Measurements from ENCODE around the gene GRM4. TPM values are rescaled to one million over a fixed set of nuclear protein-coding genes. Genes with fewer than 3 reads are reported as not detected.

The GRM4 gene
- total and polyA plus RNA-seq, 10 of the 15 experiments (the other 5 are each of a cell fraction or from before 2014, with no cell fraction given): 0.01 to 0.31 (median 0.05) TPM; not detected in 2

- no peaks in the 10 kb centered on the region for H3K9me3 ChIP-seq (replicated peaks; ENCODE audit: control insufficient read depth, insufficient read depth, low read length)
- SMC1A ChIA-PET (ENCODE audit: uncharacterized antibody, unreplicated experiment): no interaction called here
- TF ChIP-seq PAX8 (IDR thresholded peaks at IDR 0.05): no peak
- TF ChIP-seq TCF7 (IDR thresholded peaks at IDR 0.05; ENCODE audit: borderline replicate concordance): no peak
- no peak for TF ChIP-seq HCFC1 (IDR thresholded peaks at IDR 0.05; ENCODE audit: low read length)
- TF ChIP-seq ZNF274 (IDR thresholded peaks at IDR 0.05; ENCODE audit: insufficient read depth, insufficient read length): no peak
- TF ChIP-seq RBBP5 (conservative IDR thresholded peaks at IDR 0.05): no peak
- no peak for TF ChIP-seq KDM1A (IDR thresholded peaks at IDR 0.05; ENCODE audit: borderline replicate concordance)
- no peak for TF ChIP-seq BRCA1 (IDR thresholded peaks at IDR 0.05; ENCODE audit: low read depth, low read length)
- no peak for TF ChIP-seq RB1 (IDR thresholded peaks at IDR 0.05; ENCODE audit: borderline replicate concordance)
- TF ChIP-seq KAT2A (conservative IDR thresholded peaks at IDR 0.05; ENCODE audit: control insufficient read depth, low read depth, low read length): no peak
- no peak for TF ChIP-seq ETV6 (conservative IDR thresholded peaks at IDR 0.05 in 1 of 2, IDR thresholded peaks at IDR 0.05 in 1 of 2; ENCODE audit: borderline replicate concordance in 1 of 2, low read depth in 1 of 2)
- TF ChIP-seq RAD51 (IDR thresholded peaks at IDR 0.05): no peak
- TF ChIP-seq ZNF622 (IDR thresholded peaks at IDR 0.05): no peak
- TF ChIP-seq, protein P1, sequence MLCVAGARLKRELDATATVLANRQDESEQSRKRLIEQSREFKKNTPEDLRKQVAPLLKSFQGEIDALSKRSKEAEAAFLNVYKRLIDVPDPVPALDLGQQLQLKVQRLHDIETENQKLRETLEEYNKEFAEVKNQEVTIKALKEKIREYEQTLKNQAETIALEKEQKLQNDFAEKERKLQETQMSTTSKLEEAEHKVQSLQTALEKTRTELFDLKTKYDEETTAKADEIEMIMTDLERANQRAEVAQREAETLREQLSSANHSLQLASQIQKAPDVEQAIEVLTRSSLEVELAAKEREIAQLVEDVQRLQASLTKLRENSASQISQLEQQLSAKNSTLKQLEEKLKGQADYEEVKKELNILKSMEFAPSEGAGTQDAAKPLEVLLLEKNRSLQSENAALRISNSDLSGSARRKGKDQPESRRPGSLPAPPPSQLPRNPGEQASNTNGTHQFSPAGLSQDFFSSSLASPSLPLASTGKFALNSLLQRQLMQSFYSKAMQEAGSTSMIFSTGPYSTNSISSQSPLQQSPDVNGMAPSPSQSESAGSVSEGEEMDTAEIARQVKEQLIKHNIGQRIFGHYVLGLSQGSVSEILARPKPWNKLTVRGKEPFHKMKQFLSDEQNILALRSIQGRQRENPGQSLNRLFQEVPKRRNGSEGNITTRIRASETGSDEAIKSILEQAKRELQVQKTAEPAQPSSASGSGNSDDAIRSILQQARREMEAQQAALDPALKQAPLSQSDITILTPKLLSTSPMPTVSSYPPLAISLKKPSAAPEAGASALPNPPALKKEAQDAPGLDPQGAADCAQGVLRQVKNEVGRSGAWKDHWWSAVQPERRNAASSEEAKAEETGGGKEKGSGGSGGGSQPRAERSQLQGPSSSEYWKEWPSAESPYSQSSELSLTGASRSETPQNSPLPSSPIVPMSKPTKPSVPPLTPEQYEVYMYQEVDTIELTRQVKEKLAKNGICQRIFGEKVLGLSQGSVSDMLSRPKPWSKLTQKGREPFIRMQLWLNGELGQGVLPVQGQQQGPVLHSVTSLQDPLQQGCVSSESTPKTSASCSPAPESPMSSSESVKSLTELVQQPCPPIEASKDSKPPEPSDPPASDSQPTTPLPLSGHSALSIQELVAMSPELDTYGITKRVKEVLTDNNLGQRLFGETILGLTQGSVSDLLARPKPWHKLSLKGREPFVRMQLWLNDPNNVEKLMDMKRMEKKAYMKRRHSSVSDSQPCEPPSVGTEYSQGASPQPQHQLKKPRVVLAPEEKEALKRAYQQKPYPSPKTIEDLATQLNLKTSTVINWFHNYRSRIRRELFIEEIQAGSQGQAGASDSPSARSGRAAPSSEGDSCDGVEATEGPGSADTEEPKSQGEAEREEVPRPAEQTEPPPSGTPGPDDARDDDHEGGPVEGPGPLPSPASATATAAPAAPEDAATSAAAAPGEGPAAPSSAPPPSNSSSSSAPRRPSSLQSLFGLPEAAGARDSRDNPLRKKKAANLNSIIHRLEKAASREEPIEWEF (IDR thresholded peaks at IDR 0.05; ENCODE audit: insufficient replicate concordance, low read depth, low read length): no peak
- TF ChIP-seq TARDBP (IDR thresholded peaks at IDR 0.05; ENCODE audit: borderline replicate concordance): no peak
- no peak for TF ChIP-seq JUND (IDR thresholded peaks at IDR 0.05; ENCODE audit: low read depth, low read length)
- no peak for TF ChIP-seq SP1 (IDR thresholded peaks at IDR 0.05; ENCODE audit: low read depth, low read length)
- TF ChIP-seq BACH1 (IDR thresholded peaks at IDR 0.05; ENCODE audit: borderline replicate concordance): no peak
- TF ChIP-seq CREM (IDR thresholded peaks at IDR 0.05; ENCODE audit: low read depth): no peak
- TF ChIP-seq, protein P2, sequence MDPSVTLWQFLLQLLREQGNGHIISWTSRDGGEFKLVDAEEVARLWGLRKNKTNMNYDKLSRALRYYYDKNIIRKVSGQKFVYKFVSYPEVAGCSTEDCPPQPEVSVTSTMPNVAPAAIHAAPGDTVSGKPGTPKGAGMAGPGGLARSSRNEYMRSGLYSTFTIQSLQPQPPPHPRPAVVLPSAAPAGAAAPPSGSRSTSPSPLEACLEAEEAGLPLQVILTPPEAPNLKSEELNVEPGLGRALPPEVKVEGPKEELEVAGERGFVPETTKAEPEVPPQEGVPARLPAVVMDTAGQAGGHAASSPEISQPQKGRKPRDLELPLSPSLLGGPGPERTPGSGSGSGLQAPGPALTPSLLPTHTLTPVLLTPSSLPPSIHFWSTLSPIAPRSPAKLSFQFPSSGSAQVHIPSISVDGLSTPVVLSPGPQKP (IDR thresholded peaks at IDR 0.05; ENCODE audit: low read depth, low read length): no peak
- TF ChIP-seq RELA (IDR thresholded peaks at IDR 0.05; ENCODE audit: borderline replicate concordance, partially characterized antibody): no peak
- no peaks in the 10 kb centered on the region for H3K79me2 ChIP-seq (ENCODE audit: control insufficient read depth, insufficient read depth, low read length)
- H3K4me1 ChIP-seq (ENCODE audit: control insufficient read depth, insufficient read depth, low read length): no peaks in the 10 kb centered on the region
- H3K4me2 ChIP-seq (ENCODE audit: control insufficient read depth, insufficient read depth): no peak overlapping the region
- H3K27ac ChIP-seq (ENCODE audit: control insufficient read depth, insufficient read depth): no peak overlapping the region
- CTCF ChIA-PET: interaction anchor here (1.2 kb wide), 1 partner anchor 213 kb away, joined by 3 read pairs; no protein-coding TSS in a partner anchor
- no peak for DNase-seq (ENCODE audit: low read depth, low spot score)
- intact Hi-C loops (cut with micrococcal nuclease; ENCODE audit: unreplicated experiment): no loop called here
- RAD21 ChIA-PET (ENCODE audit: unreplicated experiment): no interaction called here
- peaks cover 0 to 7% of the 10 kb centered on the region in 2 experiments; a peak in 3 of 4 replicates for H3K27me3 ChIP-seq (replicated peaks in 1 of 2; ENCODE audit: control insufficient read depth in 2 of 2, insufficient read depth in 2 of 2, low read length in 1 of 2)
- WGBS (ENCODE audit: insufficient coverage, insufficient replicate concordance, low lambda C conversion rate, missing lambda C conversion rate): 35% methylated on average over 25 of the region's 25 CpGs
- H3K9ac ChIP-seq (ENCODE audit: control insufficient read depth, insufficient read depth, low read length): no peak overlapping the region
- in situ Hi-C loops (cut with MboI): no loop called here
- no TSS peak for BruUV-seq (replicated peaks)
- FAIRE-seq: no peak
- H4K20me1 ChIP-seq (ENCODE audit: control insufficient read depth, insufficient read depth): 0 out of 2 replicates have a peak, but pooled peaks cover 3% of the 10 kb centered on the region
- H3K4me3 ChIP-seq: no peak overlapping the region
- no peaks in the 10 kb centered on the region for H3K36me3 ChIP-seq (ENCODE audit: control insufficient read depth in 2 of 2, insufficient read depth in 2 of 2, low read length in 1 of 2)
- ATAC-seq: no peak
- H2AFZ ChIP-seq (ENCODE audit: control insufficient read depth, low read depth, low read length): no peak overlapping the region
- POLR2A ChIA-PET: no interaction called here
These were observed 165.4 kb downstream of the GRM4 start for GRCh38 chr6:33980176-33981175.

All from GM12878 (cell line).